Testis (tissue), 2 donors: ENCODE measurements around the gene GPR34.
"Not testable (repeated sequence)": the region's sequence is repeated elsewhere in the genome, so short reads cannot be mapped to it uniquely, and the experiment has no call there.

Experiments used
- CTCF ChIP-seq, 3 experiments: fragments of 450-650 bp in 2 of 3; fragments of 200-600 bp in 1 of 3; sonication (generic) in 1 of 3; IDR thresholded peaks; one replicate each; pipeline ENCODE4 v1.5.1; 2016 to 2019; ENCODE audit warnings: antibody characterized with exemption in 3 of 3, mild to moderate bottlenecking in 2 of 3, moderate library complexity in 1 of 3
- POLR2A ChIP-seq: fragments of 450-650 bp; IDR thresholded peaks from one replicate; pipeline ENCODE4 v1.6.1; 2017; ENCODE audit warnings: antibody characterized with exemption, mild to moderate bottlenecking, moderate library complexity

DNA sequence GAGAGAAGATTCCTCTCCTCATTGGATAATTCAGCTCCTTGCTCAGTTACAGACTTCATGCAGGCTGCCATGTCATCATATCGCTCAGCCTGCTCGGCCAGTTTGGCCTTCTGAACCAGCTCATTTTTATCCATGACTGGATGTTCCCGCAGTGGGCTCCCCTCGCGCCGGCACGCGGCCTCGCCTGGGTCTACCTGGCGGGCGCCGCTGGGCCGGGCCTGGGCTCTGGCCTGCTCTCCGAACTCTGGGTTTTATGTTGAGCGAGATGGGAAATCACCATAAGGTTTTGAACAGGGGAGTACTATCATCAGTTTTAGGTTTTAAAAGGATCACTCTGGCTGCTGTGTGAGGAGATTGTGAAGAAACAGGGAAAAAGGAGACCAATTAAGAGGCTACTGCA, 12.4 kb upstream of the GPR34 start:
- not testable (repeated sequence) for TF ChIP-seq CTCF (IDR thresholded peaks at IDR 0.05); POLR2A
